Measurements from ENCODE around the gene TNFSF13. TPM values are rescaled to one million over a fixed set of nuclear protein-coding genes. Genes with fewer than 3 reads are reported as not detected.

TNFSF13 gene
- total and polyA plus RNA-seq, 4 donors, result 17.7 to 28.6 (median 26.1) TPM

Other genes starting within 250 kb of the TNFSF13 start
Only the 30 nearest of the 31 such genes appear.
- gene NEURL4, start 229.4 kb upstream of the TNFSF13 start, total RNA-seq, result 10 to 100 TPM; 24.5 to 36.7 TPM
- gene NEURL4, start 229.4 kb upstream of the TNFSF13 start, polyA plus RNA-seq, result 10 to 100 TPM in 1 of 2 donors, 1 to 10 TPM in 1; 7.3 to 52.8 TPM
- gene ACAP1, start 222.2 kb upstream of the TNFSF13 start, total RNA-seq, result 10 to 100 TPM; 18.6 to 21.8 TPM
- gene ACAP1, start 222.2 kb upstream of the TNFSF13 start, polyA plus RNA-seq, result 10 to 100 TPM in 1 of 2 donors, 1 to 10 TPM in 1; 6.5 to 10.8 TPM
- 10 to 100 TPM; 12.4 to 15.8 TPM for gene KCTD11, start 206.6 kb upstream of the TNFSF13 start, total RNA-seq
- gene KCTD11, start 206.6 kb upstream of the TNFSF13 start, polyA plus RNA-seq, result 10 to 100 TPM; 11.0 to 11.4 TPM
- gene TMEM95, start 203.6 kb upstream of the TNFSF13 start, total RNA-seq, result not detected
- gene TMEM95, start 203.6 kb upstream of the TNFSF13 start, polyA plus RNA-seq, result not detected
- 1 to 10 TPM; 2.4 to 6.6 TPM for gene TNK1, start 177.7 kb upstream of the TNFSF13 start, total RNA-seq
- 1 to 10 TPM; 1.9 to 3.1 TPM for gene TNK1, start 177.7 kb upstream of the TNFSF13 start, polyA plus RNA-seq
- gene PLSCR3, start 164.2 kb upstream of the TNFSF13 start, total RNA-seq, result 10 to 100 TPM; 41.2 to 43.1 TPM
- 10 to 100 TPM; 20.5 to 70.8 TPM for gene PLSCR3, start 164.2 kb upstream of the TNFSF13 start, polyA plus RNA-seq
- 10 to 100 TPM; 35.0 to 40.1 TPM for gene TMEM256, start 154.7 kb upstream of the TNFSF13 start, total RNA-seq
- gene TMEM256, start 154.7 kb upstream of the TNFSF13 start, polyA plus RNA-seq, result 100 to 1,000 TPM; 134 to 224 TPM
- 10 to 100 TPM; 32.9 to 49.9 TPM for gene NLGN2, start 150.9 kb upstream of the TNFSF13 start, total RNA-seq
- gene NLGN2, start 150.9 kb upstream of the TNFSF13 start, polyA plus RNA-seq, result 10 to 100 TPM in 1 of 2 donors, 1 to 10 TPM in 1; 2.4 to 28.8 TPM
- gene SPEM1, start 138.4 kb upstream of the TNFSF13 start, total RNA-seq, result not detected
- gene SPEM1, start 138.4 kb upstream of the TNFSF13 start, polyA plus RNA-seq, result not detected
- gene SPEM2, start 133.1 kb upstream of the TNFSF13 start, total RNA-seq, result not detected
- gene SPEM2, start 133.1 kb upstream of the TNFSF13 start, polyA plus RNA-seq, result not detected
- gene SPEM3, start 129.9 kb upstream of the TNFSF13 start, total RNA-seq, result not detected
- gene SPEM3, start 129.9 kb upstream of the TNFSF13 start, polyA plus RNA-seq, result not detected
- 1 to 10 TPM; 3.6 to 5.1 TPM for gene TMEM102, start 123.3 kb upstream of the TNFSF13 start, total RNA-seq
- gene TMEM102, start 123.3 kb upstream of the TNFSF13 start, polyA plus RNA-seq, result 1 to 10 TPM; 1.8 to 2.7 TPM
- gene FGF11, start 119.2 kb upstream of the TNFSF13 start, total RNA-seq, result 1 to 10 TPM; 1.2 to 8.0 TPM
- under 1 TPM in 1 of 2 donors, not detected in 1; 0.54 TPM for gene FGF11, start 119.2 kb upstream of the TNFSF13 start, polyA plus RNA-seq
- gene CHRNB1, start 113.7 kb upstream of the TNFSF13 start, total RNA-seq, result 1 to 10 TPM; 6.2 to 8.8 TPM
- 10 to 100 TPM; 11.6 to 18.3 TPM for gene CHRNB1, start 113.7 kb upstream of the TNFSF13 start, polyA plus RNA-seq
- gene ZBTB4, start 79.1 kb upstream of the TNFSF13 start, total RNA-seq, result 10 to 100 TPM; 67.2 to 81.9 TPM
- 10 to 100 TPM; 20.0 to 35.9 TPM for gene ZBTB4, start 79.1 kb upstream of the TNFSF13 start, polyA plus RNA-seq
- not detected for gene SLC35G6, start 77.3 kb upstream of the TNFSF13 start, total RNA-seq
- not detected for gene SLC35G6, start 77.3 kb upstream of the TNFSF13 start, polyA plus RNA-seq
- gene POLR2A, start 74.4 kb upstream of the TNFSF13 start, total RNA-seq, result 100 to 1,000 TPM in 1 of 2 donors, 10 to 100 TPM in 1; 93.8 to 116 TPM
- gene POLR2A, start 74.4 kb upstream of the TNFSF13 start, polyA plus RNA-seq, result 10 to 100 TPM; 13.4 to 27.9 TPM
- 10 to 100 TPM; 61.4 to 84.5 TPM for gene TNFSF12, start 9.7 kb upstream of the TNFSF13 start, total RNA-seq
- 100 to 1,000 TPM; 135 to 148 TPM for gene TNFSF12, start 9.7 kb upstream of the TNFSF13 start, polyA plus RNA-seq
- gene SENP3, start 3.2 kb downstream of the TNFSF13 start, total RNA-seq, result 10 to 100 TPM; 36.2 to 38.3 TPM
- 10 to 100 TPM; 48.4 to 75.1 TPM for gene SENP3, start 3.2 kb downstream of the TNFSF13 start, polyA plus RNA-seq
- 100 to 1,000 TPM; 111 to 112 TPM for gene CD68, start 20.9 kb downstream of the TNFSF13 start, total RNA-seq
- gene CD68, start 20.9 kb downstream of the TNFSF13 start, polyA plus RNA-seq, result 100 to 1,000 TPM in 1 of 2 donors, 10 to 100 TPM in 1; 55.3 to 111 TPM
- 10 to 100 TPM; 21.4 to 24.7 TPM for gene MPDU1, start 25.1 kb downstream of the TNFSF13 start, total RNA-seq
- gene MPDU1, start 25.1 kb downstream of the TNFSF13 start, polyA plus RNA-seq, result 10 to 100 TPM; 12.0 to 20.8 TPM
- gene SOX15, start 31.3 kb downstream of the TNFSF13 start, total RNA-seq, result 1 to 10 TPM; 1.1 to 2.4 TPM
- gene SOX15, start 31.3 kb downstream of the TNFSF13 start, polyA plus RNA-seq, result 1 to 10 TPM in 1 of 2 donors, under 1 TPM in 1; 0.50 to 2.8 TPM
- 10 to 100 TPM; 25.3 to 31.1 TPM for gene FXR2, start 56.1 kb downstream of the TNFSF13 start, total RNA-seq
- 10 to 100 TPM; 21.2 to 36.5 TPM for gene FXR2, start 56.1 kb downstream of the TNFSF13 start, polyA plus RNA-seq
- 10 to 100 TPM; 45.9 to 67.4 TPM for gene SAT2, start 69.1 kb downstream of the TNFSF13 start, total RNA-seq
- gene SAT2, start 69.1 kb downstream of the TNFSF13 start, polyA plus RNA-seq, result 100 to 1,000 TPM; 152 to 180 TPM
- gene SHBG, start 71.4 kb downstream of the TNFSF13 start, total RNA-seq, result under 1 TPM in 1 of 2 donors, not detected in 1; 0.33 TPM
- gene SHBG, start 71.4 kb downstream of the TNFSF13 start, polyA plus RNA-seq, result under 1 TPM in 1 of 2 donors, not detected in 1; 0.20 TPM
- 1 to 10 TPM; 2.0 to 7.2 TPM for gene ATP1B2, start 92.2 kb downstream of the TNFSF13 start, total RNA-seq
- gene ATP1B2, start 92.2 kb downstream of the TNFSF13 start, polyA plus RNA-seq, result 1 to 10 TPM; 1.9 to 2.8 TPM
- 10 to 100 TPM; 26.8 to 45.3 TPM for gene TP53, start 128.7 kb downstream of the TNFSF13 start, total RNA-seq
- gene TP53, start 128.7 kb downstream of the TNFSF13 start, polyA plus RNA-seq, result 10 to 100 TPM in 1 of 2 donors, 1 to 10 TPM in 1; 9.5 to 10.2 TPM
- gene WRAP53, start 129.7 kb downstream of the TNFSF13 start, total RNA-seq, result 1 to 10 TPM; 3.6 to 4.8 TPM
- gene WRAP53, start 129.7 kb downstream of the TNFSF13 start, polyA plus RNA-seq, result 1 to 10 TPM; 4.8 to 7.3 TPM
- under 1 TPM; 0.19 to 0.84 TPM for gene EFNB3, start 146.5 kb downstream of the TNFSF13 start, total RNA-seq
- under 1 TPM in 1 of 2 donors, not detected in 1; 0.15 TPM for gene EFNB3, start 146.5 kb downstream of the TNFSF13 start, polyA plus RNA-seq
- gene DNAH2, start 159.0 kb downstream of the TNFSF13 start, total RNA-seq, result 1 to 10 TPM in 1 of 2 donors, under 1 TPM in 1; 0.16 to 1.6 TPM
- gene DNAH2, start 159.0 kb downstream of the TNFSF13 start, polyA plus RNA-seq, result under 1 TPM in 1 of 2 donors, not detected in 1; 0.08 TPM